NCI-H774 (cell line): ENCODE results near the gene PSMD11.

Experiments
- DNase-seq: peaks from one replicate; lab custom pipeline; 2025; lab: John Stamatoyannopoulos, UW

Gene PSMD11

GRCh38 chr17:32490101-32490482 lies 45.8 kb downstream of the PSMD11 start:
- DNase-seq: no peak

- DNase-seq: no peak
Observed at GRCh38 chr17:32491371-32492263, 47.3 kb downstream of the PSMD11 start.

GRCh38 chr17:32492264-32492589 lies 47.9 kb downstream of the PSMD11 start:
- no peak for DNase-seq

GRCh38 chr17:32492648-32493289 lies 48.5 kb downstream of the PSMD11 start:
- no peak for DNase-seq

GRCh38 chr17:32493571-32493970 lies 49.3 kb downstream of the PSMD11 start:
- DNase-seq: no peak

GRCh38 chr17:32493976-32494513 lies 49.7 kb downstream of the PSMD11 start:
- no peak for DNase-seq

- no peak for DNase-seq
Observed at GRCh38 chr17:32494621-32495358, 50.5 kb downstream of the PSMD11 start.

GRCh38 chr17:32495359-32496231 lies 51.3 kb downstream of the PSMD11 start:
- no peak for DNase-seq

GRCh38 chr17:32496395-32497073 lies 52.2 kb downstream of the PSMD11 start:
- DNase-seq: no peak

- DNase-seq: no peak
Observed at GRCh38 chr17:32497431-32498205, 53.3 kb downstream of the PSMD11 start.

GRCh38 chr17:32498391-32498790 lies 54.1 kb downstream of the PSMD11 start:
- DNase-seq: no peak

- no peak for DNase-seq
Observed at GRCh38 chr17:32502013-32502412, 57.7 kb downstream of the PSMD11 start.

- DNase-seq: no peak
Observed at GRCh38 chr17:32502710-32503109, 58.4 kb downstream of the PSMD11 start.

GRCh38 chr17:32503251-32504165 lies 59.2 kb downstream of the PSMD11 start:
- no peak for DNase-seq

GRCh38 chr17:32504166-32504990 lies 60.1 kb downstream of the PSMD11 start:
- DNase-seq: no peak

GRCh38 chr17:32508926-32509325 lies 64.6 kb downstream of the PSMD11 start:
- DNase-seq: no peak

GRCh38 chr17:32510466-32510865 lies 66.2 kb downstream of the PSMD11 start:
- DNase-seq: no peak

GRCh38 chr17:32512328-32512727 lies 68.0 kb downstream of the PSMD11 start:
- no peak for DNase-seq
